ENCODE results near the gene ERICH6. TPM values are rescaled to one million over a fixed set of nuclear protein-coding genes. Genes with fewer than 3 reads are reported as not detected.

Gene ERICH6
- total RNA-seq, 1 donor from 2014 or later: not detected

DNA sequence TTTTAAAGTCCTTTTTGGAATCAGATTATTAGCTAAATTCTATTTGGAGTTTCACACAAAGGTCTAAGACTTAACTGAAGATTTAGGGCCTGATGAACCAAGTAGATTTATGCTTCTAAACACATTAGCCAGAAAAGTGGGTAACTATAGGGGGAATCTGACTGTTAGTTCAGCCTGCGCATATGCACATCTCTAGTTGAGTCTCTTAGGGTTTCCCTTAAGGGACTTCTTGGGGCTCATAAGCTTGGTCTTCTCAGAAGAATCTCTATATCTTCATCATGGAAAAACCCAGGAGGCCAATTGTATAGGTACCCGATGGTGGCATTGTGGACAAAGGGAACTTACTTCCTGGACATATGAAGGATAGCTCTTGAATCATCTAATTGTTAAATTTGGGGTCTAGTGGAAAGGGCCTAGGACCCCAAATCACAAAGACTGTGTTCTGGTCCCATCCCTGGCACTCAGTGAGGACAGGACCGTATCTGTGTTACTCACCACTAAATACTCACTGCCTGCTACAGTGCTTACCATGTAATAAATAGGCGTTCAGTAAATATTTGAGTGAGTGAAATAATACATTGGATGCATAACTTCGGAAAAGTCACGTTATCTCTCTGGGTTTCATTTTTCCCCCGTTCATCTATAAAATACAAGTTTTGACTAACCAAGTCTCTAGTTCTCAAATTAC, 83.6 kb downstream of the ERICH6 start:
- no peaks in the 10 kb centered on the region for H3K9me3 ChIP-seq
- DNase-seq (no peak), ATAC-seq (no peak)
- peaks cover 20% of the 10 kb centered on the region for H3K36me3 ChIP-seq
- H3K4me3 ChIP-seq: no peak overlapping the region
- no peak overlapping the region for H3K27ac ChIP-seq
- peaks cover 4% of the 10 kb centered on the region for H3K4me1 ChIP-seq
- TF ChIP-seq, protein P1, sequence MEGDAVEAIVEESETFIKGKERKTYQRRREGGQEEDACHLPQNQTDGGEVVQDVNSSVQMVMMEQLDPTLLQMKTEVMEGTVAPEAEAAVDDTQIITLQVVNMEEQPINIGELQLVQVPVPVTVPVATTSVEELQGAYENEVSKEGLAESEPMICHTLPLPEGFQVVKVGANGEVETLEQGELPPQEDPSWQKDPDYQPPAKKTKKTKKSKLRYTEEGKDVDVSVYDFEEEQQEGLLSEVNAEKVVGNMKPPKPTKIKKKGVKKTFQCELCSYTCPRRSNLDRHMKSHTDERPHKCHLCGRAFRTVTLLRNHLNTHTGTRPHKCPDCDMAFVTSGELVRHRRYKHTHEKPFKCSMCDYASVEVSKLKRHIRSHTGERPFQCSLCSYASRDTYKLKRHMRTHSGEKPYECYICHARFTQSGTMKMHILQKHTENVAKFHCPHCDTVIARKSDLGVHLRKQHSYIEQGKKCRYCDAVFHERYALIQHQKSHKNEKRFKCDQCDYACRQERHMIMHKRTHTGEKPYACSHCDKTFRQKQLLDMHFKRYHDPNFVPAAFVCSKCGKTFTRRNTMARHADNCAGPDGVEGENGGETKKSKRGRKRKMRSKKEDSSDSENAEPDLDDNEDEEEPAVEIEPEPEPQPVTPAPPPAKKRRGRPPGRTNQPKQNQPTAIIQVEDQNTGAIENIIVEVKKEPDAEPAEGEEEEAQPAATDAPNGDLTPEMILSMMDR (IDR thresholded peaks at IDR 0.05): no peak
- H3K27me3 ChIP-seq (ENCODE audit: low read depth): no peaks in the 10 kb centered on the region
- intact Hi-C loops (cut with DNase I): no loop called here

DNA sequence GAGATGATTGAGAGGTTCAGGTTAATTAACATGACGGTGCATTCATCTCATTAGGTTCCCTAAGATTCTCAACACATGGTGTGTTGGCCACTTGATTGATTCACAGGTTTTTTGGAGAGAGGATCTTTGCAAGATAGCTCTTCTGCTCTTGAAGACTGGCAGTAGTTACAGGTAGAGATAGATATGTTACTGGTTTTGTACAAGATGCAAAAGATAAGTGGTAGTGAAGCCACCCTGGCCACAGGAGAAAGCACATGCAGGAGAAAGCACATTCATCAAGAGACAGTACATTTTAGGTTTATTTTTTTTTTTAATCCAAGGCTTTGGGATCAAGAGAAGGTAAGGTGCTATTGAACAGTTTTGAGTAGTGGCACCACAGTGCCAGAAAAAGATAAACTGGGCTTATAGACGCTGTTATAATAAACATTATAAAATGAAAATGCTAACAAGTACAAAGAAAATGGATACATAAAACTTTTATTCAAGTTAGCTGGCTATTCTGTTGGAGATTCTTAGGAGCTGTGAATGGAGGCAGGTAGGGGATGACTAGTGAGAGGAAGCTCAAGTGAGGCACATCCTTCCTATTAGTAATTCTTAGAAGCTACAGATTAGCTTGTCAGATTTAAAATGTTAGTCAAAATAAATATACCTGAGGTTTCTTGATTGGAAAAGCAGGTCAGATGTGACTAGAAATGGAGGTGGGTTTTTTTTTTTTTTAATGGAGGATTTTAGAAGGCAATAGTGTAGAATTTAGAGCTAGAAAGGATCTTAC, 89.8 kb downstream of the ERICH6 start:
- TF ChIP-seq, protein P1 (IDR thresholded peaks at IDR 0.05): no peak
- Histone ChIP-seq H3K27ac (no peak overlapping the region), H3K4me1 (peaks cover 20% of the 10 kb centered on the region), H3K36me3 (peaks cover 11% of the 10 kb centered on the region), H3K9me3 (no peaks in the 10 kb centered on the region), H3K4me3 (no peak overlapping the region), H3K27me3 (ENCODE audit: low read depth) (no peaks in the 10 kb centered on the region)
- no peak for ATAC-seq
- intact Hi-C loops (cut with DNase I): no loop called here
- DNase-seq: no peak

DNA sequence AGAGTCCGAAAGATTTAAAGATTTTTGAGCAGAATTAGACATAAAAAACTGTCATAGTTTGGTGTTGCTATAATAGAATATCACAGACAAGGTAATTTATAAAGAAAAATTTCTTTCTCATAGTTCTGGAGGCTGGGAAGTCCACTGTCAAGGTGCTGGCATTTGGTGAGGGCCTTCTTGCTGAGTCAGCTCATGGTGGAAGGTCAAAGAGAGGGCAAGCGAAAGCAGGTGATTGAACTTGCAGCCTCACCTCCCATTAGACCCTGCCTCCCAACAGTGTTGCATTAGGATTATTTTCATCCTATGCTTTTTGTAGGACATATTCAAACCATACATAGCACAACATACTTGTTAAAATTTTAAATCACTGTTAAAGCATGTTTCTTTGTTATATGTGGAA, 90.7 kb downstream of the ERICH6 start:
- no peak for DNase-seq
- intact Hi-C loops (cut with DNase I): no loop called here
- Histone ChIP-seq H3K4me1 (peaks cover 21% of the 10 kb centered on the region), H3K36me3 (peaks cover 11% of the 10 kb centered on the region), H3K27me3 (ENCODE audit: low read depth) (no peaks in the 10 kb centered on the region), H3K27ac (no peak overlapping the region), H3K4me3 (no peak overlapping the region), H3K9me3 (no peaks in the 10 kb centered on the region)
- no peak for ATAC-seq
- TF ChIP-seq, protein P1 (IDR thresholded peaks at IDR 0.05): no peak

DNA sequence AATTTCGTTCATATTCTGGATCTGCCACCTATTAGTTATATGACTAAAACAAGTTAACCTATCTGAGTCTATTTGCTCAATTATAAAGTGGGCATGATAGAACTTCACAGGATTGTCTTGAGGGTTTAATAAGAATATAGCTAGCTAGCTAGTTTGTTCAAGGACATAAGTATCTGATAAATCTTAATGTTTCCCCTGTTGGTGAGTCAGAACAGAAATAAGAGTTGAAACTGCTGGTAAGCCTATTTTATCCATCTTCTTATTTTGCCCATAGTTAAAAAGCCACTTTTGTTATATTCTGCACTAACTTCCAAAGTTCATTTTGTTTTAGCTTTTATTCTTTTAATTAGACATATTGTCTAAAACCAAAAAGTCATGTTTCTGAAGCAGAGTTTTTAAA, 91.2 kb downstream of the ERICH6 start:
- Histone ChIP-seq H3K36me3 (peaks cover 11% of the 10 kb centered on the region), H3K27ac (no peak overlapping the region), H3K9me3 (no peaks in the 10 kb centered on the region), H3K4me1 (peaks cover 25% of the 10 kb centered on the region), H3K27me3 (ENCODE audit: low read depth) (no peaks in the 10 kb centered on the region), H3K4me3 (no peak overlapping the region)
- intact Hi-C loops (cut with DNase I): no loop called here
- TF ChIP-seq, protein P1 (IDR thresholded peaks at IDR 0.05): no peak
- no peak for ATAC-seq
- DNase-seq: no peak

DNA sequence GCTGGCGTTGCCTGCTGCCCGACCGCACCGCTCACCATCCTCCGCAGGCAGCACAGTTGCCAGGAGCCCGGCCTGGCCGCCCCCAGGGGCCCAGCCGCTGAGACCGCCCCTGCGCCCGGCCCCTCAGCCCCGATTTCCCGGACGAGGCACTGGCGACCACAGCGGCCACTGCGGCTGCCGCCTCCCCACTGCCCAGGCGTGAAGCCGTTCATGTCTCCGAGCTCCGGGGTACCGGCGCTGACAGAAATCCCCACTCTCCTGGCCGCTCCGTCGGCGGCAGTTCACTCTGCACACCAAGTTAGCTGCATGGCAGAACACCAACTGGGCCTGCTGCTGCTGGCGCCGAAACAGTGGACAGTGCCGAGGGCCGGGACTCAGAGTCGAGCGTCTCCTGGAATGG, 92.1 kb downstream of the ERICH6 start:
- no peak for DNase-seq
- Histone ChIP-seq H3K4me1 (peaks cover 33% of the 10 kb centered on the region), H3K4me3 (no peak overlapping the region), H3K9me3 (no peaks in the 10 kb centered on the region), H3K36me3 (peaks cover 11% of the 10 kb centered on the region), H3K27ac (no peak overlapping the region), H3K27me3 (ENCODE audit: low read depth) (no peaks in the 10 kb centered on the region)
- intact Hi-C loops (cut with DNase I): no loop called here
- TF ChIP-seq, protein P1 (IDR thresholded peaks at IDR 0.05): no peak
- no peak for ATAC-seq

All from lower lobe of right lung (tissue), 2 donors.